ENCODE data around the gene NGFR.

Gene NGFR

DNA sequence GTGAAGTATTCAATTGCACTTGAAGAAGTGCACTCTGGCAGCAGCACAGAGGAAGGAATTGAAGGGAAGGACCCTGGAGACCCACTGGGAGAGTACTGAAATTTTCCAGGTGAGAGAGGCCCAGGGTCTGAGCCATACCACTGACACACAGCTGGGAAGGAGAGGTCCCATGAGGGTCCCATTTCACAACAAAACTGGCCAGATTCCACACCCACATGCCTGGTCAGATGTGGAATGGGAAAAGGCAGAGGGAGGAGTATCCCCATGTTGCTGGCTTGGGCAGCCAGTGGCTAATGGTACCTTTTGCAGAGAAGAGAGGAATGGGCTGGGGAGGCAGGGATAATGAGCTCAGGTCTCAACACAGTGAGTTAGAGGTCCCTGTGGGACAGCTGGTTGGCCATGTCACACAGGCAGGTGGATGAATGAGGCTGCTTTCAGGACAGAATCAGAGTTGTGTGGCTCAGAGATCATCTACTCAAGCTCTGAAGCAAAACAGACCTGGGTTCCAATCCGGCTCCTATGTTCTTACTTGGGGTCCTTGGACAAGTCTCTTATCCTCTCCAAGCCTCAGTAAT lies 26.2 kb upstream of the NGFR start:
- no peak for DNase-seq
- intact Hi-C loops (cut with DNase I): no loop called here

DNA sequence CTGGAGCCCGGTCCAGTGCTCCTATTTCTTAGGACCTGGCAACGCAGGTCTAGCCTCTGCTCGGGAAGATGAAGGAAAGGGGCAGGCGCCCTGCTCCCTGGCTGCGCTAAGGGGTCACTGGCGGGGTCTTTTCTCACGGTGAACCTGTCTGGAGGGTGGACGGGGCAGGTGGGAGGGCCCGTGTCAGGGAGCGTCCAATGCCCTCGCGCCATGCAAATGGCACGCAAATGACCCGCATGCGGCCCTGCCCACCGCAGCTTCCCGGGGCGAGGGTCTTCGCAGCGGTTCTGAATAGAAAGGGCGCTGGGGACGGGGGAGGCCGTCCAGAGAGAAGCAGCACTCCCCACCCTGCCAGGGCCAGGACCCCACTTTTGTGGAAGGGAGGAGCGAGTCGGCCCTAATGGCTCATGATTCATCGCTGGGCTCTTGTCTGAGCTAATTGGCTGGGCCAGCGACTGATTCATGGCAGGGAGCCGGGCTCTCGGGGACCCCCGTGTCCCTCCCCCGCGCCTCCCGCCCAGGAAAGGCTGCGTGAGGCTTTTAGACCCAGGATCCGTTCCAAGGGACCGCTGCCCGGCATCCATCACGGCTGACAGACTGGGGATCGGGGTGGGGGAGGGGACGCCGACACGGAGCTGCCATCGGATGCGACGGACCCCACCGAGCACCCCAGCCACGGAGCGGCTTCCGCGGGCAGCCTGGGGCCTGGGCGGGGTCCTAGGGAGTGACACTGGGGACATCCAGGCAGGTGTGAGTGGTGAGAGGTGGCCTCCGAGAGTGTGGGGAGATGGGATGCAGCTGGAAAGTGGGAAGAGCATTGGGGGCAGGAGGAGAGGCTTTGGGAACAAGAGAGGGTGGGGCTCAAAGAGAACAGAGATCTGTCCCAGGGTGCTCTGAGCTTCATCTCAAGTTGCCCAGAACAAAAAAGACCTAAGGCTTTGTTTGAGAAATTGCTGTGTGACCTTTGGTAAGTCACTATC lies 25.0 kb upstream of the NGFR start:
- DNase-seq: peak in 17 of 42 donors; percentile 13 to 81 (median 33)
- intact Hi-C loops (cut with DNase I): no loop called here

DNA sequence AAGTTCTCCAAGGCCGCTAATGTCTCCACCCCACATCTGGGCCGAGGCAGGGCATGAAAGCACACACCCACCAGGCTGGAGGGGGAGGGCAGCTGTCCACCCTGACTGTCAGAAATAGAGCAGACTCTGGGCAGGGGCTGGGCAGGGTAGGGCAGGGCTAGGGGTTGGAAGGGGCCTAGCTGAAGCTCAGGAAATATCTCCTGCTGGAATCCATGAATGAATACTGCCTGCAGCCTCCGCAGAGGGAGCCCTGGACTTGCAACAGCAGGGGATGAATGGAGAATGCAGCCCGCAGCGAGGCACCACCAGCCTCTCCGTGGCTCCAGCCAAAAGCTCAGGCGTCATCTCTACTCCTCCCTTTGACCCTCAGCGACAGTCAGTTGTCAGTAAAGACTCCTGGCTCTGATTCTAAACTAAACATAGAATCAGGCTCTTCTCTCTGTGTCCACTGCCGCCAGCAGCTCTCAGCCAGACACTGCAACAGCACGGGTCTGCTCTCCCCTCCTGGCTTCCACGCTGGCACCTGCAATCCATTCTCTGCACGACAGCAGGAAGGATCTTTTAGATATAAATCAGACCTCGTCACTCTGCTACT lies 23.9 kb upstream of the NGFR start:
- peak; percentile 18 to 91 (median 63) for DNase-seq
- intact Hi-C loops (cut with DNase I): no loop called here

DNA sequence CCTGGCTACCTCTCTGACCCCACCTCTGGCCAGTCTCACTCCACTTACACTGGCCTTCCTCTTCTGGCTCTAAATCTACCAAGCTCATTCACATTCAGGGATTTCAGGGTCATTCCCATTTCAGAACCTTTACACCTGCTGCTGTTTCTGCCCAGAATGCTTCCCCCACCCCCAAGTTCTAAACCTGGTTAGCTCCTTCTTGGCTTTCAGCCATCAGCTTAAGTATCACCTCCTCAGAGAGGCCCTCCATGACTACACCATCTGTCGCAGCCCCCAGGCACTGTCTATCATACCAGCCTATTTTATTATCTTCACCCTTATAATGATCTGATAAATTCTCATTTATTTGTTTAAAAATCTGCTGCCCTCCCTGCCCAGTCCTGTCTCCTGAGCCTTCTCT lies 23.3 kb upstream of the NGFR start:
- intact Hi-C loops (cut with DNase I): no loop called here

DNA sequence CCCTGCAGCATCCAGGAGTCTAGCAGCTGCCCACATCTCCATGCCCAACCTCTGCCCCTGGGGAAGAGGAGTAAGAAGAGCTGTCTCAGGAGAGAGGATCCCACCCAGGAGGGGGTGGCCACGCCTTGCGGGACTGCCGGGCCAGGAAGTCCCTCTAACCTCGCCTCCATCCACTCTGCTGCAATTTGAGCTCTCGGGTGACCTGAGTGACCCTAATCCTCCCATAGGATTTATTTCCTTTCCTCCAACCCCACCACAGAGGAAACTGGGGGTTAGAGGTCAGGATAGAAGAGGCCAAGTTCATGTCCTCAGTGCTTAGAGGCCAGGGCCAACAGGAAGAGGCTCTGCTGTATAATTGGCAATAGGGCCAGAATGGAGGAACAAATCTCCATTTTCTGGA lies 22.6 kb upstream of the NGFR start:
- intact Hi-C loops (cut with DNase I): no loop called here
- no peak for DNase-seq

More for the DNA sequence above, 23.3 kb upstream of the NGFR start:
- no peak for DNase-seq

DNA sequence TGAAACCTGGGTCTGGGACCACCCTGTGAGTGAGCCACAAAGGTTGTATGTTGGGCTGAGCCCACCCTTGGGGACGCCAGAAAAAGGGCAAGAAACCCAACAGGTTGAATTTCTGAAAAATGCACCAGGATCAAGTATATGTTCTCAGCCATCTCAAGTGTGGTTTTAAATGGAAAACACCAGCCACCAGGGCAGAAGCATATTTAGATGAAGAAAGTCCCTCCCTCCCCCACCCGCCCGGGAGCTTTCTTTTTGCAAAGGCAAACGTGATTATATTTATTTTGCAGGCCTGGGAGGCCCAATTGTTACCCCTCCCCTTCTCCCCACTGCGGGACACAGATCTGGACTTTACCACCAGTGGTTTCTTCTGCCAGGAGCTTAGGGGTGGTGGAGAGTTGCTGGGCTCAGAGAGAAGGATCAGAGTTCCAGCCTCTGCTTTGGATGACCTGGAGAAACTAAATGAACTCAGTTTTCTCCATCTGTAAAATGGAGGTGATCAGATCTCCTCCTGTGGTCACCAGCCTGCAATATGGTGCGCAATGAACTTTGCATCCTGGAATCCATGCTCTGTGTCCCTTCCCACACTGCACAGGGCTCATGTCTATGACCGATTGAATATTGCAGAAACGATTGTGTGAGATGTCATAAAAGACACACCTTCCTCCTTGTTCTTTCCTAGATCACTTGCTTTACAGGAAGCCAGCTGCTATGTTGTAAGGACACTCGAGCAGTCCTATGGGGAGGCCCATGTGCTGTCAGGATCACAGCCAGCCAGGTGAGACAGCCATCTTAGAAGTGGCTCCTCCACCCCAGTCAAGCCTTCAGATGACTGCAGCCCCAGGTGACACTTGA lies 21.0 kb upstream of the NGFR start:
- intact Hi-C loops (cut with DNase I): no loop called here
- no peak for DNase-seq

DNA sequence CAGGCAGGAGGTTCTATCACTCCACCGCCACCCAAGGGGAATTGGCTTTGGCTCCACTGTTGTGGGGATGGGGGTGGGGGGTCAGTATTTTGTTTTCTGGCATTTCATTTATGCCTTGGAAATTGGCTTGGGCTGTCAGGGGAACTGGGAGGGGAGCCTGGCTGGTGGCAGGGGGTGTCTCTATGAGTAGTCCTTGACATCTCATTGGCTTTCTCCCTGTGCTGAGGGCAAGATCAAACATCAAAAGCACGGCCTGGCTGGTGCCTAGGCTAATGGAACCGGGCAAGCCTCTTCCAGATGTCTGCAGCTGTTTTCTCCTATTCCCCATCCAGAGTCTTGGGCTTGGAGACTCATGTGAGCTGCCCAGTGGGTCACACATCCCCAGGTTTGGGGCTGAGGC lies 17.4 kb upstream of the NGFR start:
- no peak for DNase-seq
- intact Hi-C loops (cut with DNase I): no loop called here

DNA sequence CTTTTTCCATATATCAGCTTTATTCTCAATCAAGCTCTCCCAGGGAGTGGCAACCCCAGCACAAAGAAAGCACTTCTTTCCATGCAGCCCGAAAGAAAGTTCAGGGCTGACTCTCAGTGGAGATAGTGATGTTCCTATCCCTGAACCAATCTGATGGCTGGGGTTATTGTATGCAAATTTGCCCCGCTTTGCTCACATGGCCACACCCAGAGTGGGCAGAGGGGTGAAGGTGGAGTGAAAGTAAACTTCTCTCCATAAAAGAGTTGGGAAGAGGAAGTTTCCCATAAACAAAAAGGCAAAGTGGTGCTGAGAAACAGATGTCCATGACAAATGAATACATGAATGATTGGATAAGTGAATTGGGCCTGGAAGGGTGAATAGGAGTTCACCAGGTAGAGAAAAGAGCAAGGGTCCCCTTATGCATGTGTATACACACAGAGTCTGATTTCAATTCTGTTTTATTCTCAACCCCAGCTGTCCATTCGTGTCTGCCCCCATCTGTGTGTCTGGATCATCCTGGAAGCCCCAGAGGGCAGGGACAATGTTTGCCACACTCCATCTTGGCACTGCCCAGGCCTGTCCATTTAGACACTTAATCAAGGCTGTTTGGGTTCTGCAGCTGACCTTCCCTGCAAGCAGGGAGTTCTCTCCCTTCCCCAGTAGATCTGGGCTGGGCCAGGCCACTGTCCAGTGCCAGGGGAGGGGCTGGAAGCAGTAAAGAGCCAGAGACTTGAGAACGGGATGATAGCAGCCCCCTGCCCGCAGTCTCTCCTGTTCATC lies 14.1 kb upstream of the NGFR start:
- intact Hi-C loops (cut with DNase I): no loop called here

DNA sequence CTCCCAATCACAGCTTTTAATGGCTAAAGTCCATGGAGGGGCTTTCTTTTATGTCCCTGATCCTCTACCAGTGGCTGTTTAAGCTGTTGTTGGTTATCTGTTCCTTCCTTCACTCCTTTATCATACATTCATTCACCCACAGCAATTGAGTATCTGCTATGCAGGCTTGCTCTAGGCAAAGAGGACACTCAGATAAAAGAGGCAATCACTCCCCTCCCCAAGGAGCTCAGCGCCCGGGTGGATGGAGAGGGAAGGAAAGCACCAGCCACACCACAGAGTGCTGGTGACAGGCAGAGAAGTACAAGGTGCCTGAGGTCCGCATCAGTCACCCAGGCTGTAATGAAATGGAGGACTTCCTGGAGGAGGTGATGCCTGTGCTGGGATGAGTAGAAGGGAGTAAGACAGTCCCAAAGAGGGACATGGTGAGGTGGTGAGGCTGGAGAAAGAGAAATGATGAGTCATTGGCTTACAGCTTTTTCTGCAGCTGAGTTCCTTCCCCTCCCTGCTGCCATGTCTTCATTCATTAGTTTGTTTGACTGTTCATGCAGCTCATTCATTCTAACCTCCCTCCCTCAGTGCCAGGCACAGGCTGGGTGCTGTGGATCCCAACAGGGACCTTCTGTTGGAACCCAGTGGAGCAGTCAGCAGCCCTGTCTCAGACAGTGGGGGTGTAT lies 12.8 kb upstream of the NGFR start:
- intact Hi-C loops (cut with DNase I): no loop called here

More for the DNA sequence above, 14.1 kb upstream of the NGFR start:
- no peak for DNase-seq

DNA sequence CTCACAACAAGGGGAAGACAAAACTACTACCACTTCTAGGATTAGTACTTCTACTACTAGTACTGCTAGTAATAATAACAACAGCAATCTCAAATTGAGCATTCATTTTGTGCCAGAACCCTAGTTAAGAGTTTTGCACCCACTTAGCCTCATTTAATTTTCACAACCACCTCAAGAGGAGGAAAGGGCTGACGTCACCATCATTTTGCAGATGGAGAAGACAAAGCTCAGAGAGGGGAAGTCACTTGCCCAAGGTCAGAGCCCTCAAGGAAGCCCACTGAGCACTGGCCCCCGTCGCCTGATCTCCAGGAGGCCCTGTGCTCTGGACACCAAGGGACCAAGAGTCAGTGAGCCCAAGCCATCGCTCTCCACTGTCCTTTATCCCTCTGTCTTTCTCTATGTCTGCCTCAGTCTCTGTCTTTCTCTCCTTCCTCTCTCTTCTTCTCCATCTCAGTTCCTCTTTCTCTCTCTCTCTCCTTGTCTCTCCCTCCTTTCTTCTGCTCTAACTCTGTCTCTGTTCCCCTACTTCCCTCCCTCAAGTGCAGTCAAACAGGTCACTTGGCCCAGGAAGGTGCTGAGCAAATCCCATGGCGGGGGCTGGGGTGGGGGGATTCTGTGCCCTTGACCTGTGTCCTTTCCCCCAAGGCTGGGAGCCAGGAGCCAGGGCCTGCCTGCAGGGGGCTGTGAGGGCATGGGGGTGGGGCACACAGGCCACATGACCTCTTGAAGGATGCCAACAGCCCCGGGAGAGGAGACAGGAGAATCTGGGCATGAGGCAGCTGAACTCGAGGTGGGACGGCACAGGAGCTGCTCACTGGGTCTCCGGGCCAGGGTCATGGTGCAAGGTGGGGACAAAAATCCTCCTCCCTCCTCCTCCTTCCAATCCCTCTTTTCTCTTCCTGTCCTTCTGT lies 11.2 kb upstream of the NGFR start:
- intact Hi-C loops (cut with DNase I): no loop called here
- DNase-seq: no peak

More for the DNA sequence above, 12.8 kb upstream of the NGFR start:
- peak in 13 of 42 donors; percentile 5 to 55 (median 26) for DNase-seq

DNA sequence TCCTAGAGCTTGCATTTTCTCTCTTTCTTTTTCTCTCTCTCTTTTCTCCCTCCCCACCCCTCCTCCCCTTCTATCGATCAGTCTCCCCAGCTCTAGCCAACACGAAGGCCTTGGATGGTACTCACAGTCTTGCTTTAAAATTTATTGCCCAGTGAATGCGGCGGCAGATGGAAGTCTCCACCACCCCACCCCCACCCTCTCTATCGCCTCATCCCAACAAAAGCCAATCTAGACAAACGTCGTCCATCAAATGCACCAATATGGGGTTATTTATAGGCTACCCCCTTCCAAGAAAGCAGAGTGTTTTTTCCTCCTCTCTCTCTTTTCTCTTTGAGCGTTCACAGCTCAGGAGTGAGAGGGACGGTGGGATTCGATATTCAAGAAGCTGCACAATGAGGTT lies 10.5 kb upstream of the NGFR start:
- intact Hi-C loops (cut with DNase I): no loop called here
- no peak for DNase-seq

DNA sequence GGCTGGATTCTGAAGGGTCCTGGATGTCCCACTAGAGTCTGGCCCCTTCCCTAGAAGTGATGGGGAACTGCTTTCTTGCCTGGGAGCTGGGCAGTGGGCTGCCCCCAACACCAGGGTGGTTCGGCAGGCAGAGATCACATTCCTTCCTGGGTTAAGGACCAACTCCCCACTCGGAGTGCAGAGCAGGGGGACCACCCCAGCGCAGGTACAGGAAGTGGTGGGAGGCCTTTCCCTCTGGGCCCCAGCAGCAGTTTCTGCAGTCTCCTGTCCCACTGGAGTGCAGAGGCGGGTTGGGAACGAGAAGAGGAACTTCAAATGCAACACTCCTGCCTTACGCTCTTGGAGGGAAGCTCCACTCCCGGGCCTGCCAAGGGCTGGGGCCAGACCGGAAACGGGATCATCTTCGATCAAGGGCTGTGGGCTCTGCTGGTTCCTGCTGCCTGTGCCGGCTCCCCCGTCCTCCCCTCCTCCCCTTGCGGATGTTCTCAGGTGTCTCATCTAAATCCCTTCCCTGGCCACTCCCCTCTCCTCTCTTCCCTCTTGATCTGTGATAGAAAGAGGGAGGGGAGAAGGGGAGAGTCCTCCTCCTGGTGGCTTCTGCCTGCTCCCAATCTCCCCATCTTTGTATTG lies 9.0 kb upstream of the NGFR start:
- no peak for DNase-seq
- intact Hi-C loops (cut with DNase I): no loop called here

DNA sequence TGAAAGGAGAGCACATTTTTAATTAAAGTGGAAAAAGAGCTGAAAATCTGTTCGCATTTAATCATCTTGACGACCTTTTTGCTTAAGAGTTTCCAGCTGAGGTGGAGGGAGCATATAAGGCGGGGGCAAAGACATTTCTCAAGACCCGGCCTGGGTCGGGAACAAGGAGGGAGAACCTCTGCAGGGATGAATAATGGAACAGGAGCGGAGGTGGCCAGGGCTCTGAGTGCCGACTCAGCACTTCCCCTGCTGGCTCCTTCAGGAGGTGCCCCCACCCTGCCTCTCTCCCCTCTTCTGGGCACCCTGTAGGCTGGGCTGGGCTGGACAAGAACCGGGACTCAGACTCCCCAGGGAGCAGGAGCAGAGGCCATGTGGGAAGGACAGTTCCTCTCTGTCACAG lies 7.9 kb upstream of the NGFR start:
- intact Hi-C loops (cut with DNase I): no loop called here
- DNase-seq: no peak

DNA sequence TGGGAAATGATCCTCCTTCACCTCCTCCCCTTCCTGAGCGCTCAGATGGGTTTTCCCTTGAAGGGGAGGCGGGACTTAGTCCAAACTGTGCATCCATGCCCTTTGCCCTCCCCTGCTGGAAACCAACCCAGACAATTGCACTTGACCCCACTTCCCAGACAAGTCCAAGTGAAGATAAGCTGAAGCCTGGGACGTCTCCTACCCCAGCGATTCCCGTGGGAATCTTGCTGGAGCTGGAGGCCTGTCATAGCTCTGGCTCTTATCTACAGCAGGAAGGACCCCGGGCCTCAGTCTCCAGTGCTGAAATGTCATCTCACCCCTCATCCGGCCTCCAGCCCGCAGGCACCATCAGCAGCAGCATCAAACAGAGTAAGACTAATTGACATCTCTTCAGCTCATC lies 6.5 kb upstream of the NGFR start:
- no peak for DNase-seq
- intact Hi-C loops (cut with DNase I): no loop called here

DNA sequence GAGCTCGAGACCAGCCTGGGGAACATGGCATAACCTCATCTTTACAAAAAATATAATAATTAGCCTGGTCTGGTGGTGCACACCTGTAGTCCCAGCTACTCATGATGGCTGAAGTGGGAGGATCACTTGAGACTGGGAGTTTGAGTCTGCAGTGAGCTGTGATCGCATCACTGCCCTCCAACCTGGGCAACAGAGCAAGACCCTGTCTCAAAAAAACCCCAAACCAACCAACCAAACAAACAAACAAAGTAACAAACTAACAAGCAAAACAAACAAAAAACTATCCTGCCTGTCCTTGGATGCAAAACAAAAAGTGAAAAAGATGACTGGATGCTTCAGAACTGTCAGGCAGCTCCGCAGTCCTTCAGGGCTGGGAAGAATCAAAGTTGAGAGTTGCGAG lies 5.7 kb upstream of the NGFR start:
- intact Hi-C loops (cut with DNase I): no loop called here
- no peak for DNase-seq

DNA sequence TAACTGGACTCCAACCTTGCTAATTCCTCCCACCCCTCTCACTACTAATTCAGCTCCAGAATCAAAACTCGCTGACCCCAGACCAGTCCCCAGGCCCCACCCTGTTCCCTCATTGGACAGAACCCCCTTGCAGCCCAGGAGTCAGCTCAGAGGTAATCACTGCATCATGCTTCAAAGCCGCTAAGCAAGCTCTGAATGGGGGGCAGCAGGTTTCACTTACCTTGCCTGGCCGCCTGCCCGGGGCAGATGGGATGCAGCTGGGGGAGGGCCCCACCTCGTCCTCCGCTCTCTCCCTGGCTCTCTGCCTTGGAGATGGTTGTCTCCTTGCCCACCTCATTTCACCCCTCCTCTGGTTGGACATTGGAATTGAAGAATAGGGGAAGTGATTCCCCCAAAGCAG lies 4.8 kb upstream of the NGFR start:
- intact Hi-C loops (cut with DNase I): no loop called here
- no peak for DNase-seq

Data from head of caudate nucleus (tissue), 42 donors.